ENCODE data around the gene HMGN1.
A peak's percentile ranks its signal among the peaks of the same experiment; 100 is the strongest.

Gene HMGN1

GRCh38 chr21:39317134-39318090, 31.5 kb downstream of the HMGN1 start:
- in situ Hi-C loops (cut with HindIII; ENCODE audit: low pct_unique_long_range_greater_than_20kb, low sequenced_read_pairs) = no loop called here
- TF ChIP-seq JUND (IDR thresholded peaks at IDR 0.05; ENCODE audit: low read depth) = peak; percentile 64

GRCh38 chr21:39316729-39317128, 32.2 kb downstream of the HMGN1 start:
- in situ Hi-C loops (cut with HindIII; ENCODE audit: low pct_unique_long_range_greater_than_20kb, low sequenced_read_pairs) = no loop called here
- DNase-seq (ENCODE audit: low read depth in 1 of 2, low spot score in 1 of 2) = no peak
- TF ChIP-seq JUND (IDR thresholded peaks at IDR 0.05; ENCODE audit: low read depth) = no peak

More at GRCh38 chr21:39317134-39318090, 31.5 kb downstream of the HMGN1 start:
- DNase-seq (ENCODE audit: low read depth in 1 of 2, low spot score in 1 of 2) = peak; percentile 53 to 92

GRCh38 chr21:39315603-39316445, 33.1 kb downstream of the HMGN1 start:
- DNase-seq (ENCODE audit: low read depth in 1 of 2, low spot score in 1 of 2) = no peak
- in situ Hi-C loops (cut with HindIII; ENCODE audit: low pct_unique_long_range_greater_than_20kb, low sequenced_read_pairs) = no loop called here
- no peak for TF ChIP-seq JUND (IDR thresholded peaks at IDR 0.05; ENCODE audit: low read depth)

GRCh38 chr21:39314143-39315027, 34.5 kb downstream of the HMGN1 start:
- in situ Hi-C loops (cut with HindIII; ENCODE audit: low pct_unique_long_range_greater_than_20kb, low sequenced_read_pairs) = no loop called here
- DNase-seq (ENCODE audit: low read depth in 1 of 2, low spot score in 1 of 2) = peak; percentile 26 to 61
- no peak for TF ChIP-seq JUND (IDR thresholded peaks at IDR 0.05; ENCODE audit: low read depth)

GRCh38 chr21:39313571-39314142, 35.2 kb downstream of the HMGN1 start, which contains the start of gene BRWD1:
TSS of gene BRWD1 (minus strand) at chr21:39313632. CDS start at chr21:39313491, 141 bp downstream.
- no peak for TF ChIP-seq JUND (IDR thresholded peaks at IDR 0.05; ENCODE audit: low read depth)
- DNase-seq (ENCODE audit: low read depth in 1 of 2, low spot score in 1 of 2) = peak; percentile 70 to 94

GRCh38 chr21:39313042-39313570, 35.8 kb downstream of the HMGN1 start:
- DNase-seq (ENCODE audit: low read depth in 1 of 2, low spot score in 1 of 2) = peak in 1 of 2 experiments; percentile 21
- in situ Hi-C loops (cut with HindIII; ENCODE audit: low pct_unique_long_range_greater_than_20kb, low sequenced_read_pairs) = no loop called here
- no peak for TF ChIP-seq JUND (IDR thresholded peaks at IDR 0.05; ENCODE audit: low read depth)

More at GRCh38 chr21:39313571-39314142, 35.2 kb downstream of the HMGN1 start, which contains the start of gene BRWD1:
- in situ Hi-C loops (cut with HindIII; ENCODE audit: low pct_unique_long_range_greater_than_20kb, low sequenced_read_pairs) = no loop called here

GRCh38 chr21:39312112-39313041, 36.5 kb downstream of the HMGN1 start:
- in situ Hi-C loops (cut with HindIII; ENCODE audit: low pct_unique_long_range_greater_than_20kb, low sequenced_read_pairs) = no loop called here
- peak; percentile 93 to 97 for DNase-seq (ENCODE audit: low read depth in 1 of 2, low spot score in 1 of 2)
- no peak for TF ChIP-seq JUND (IDR thresholded peaks at IDR 0.05; ENCODE audit: low read depth)

GRCh38 chr21:39311164-39311563, 37.7 kb downstream of the HMGN1 start:
- in situ Hi-C loops (cut with HindIII; ENCODE audit: low pct_unique_long_range_greater_than_20kb, low sequenced_read_pairs) = no loop called here
- no peak for DNase-seq (ENCODE audit: low read depth in 1 of 2, low spot score in 1 of 2)
- no peak for TF ChIP-seq JUND (IDR thresholded peaks at IDR 0.05; ENCODE audit: low read depth)

- no peak for DNase-seq (ENCODE audit: low read depth in 1 of 2, low spot score in 1 of 2)
- in situ Hi-C loops (cut with HindIII; ENCODE audit: low pct_unique_long_range_greater_than_20kb, low sequenced_read_pairs) = no loop called here
- TF ChIP-seq JUND (IDR thresholded peaks at IDR 0.05; ENCODE audit: low read depth) = no peak
These were observed 41.4 kb downstream of the HMGN1 start for GRCh38 chr21:39307466-39307865.

- TF ChIP-seq JUND (IDR thresholded peaks at IDR 0.05; ENCODE audit: low read depth) = no peak
- in situ Hi-C loops (cut with HindIII; ENCODE audit: low pct_unique_long_range_greater_than_20kb, low sequenced_read_pairs) = no loop called here
- no peak for DNase-seq (ENCODE audit: low read depth in 1 of 2, low spot score in 1 of 2)
These were observed 48.3 kb downstream of the HMGN1 start for GRCh38 chr21:39300587-39300986.

Measured in T47D (cell line).